HG02623 (cell line): ENCODE results near the gene LMNB1.
"Not testable (repeated sequence)": the region's sequence is repeated elsewhere in the genome, so short reads cannot be mapped to it uniquely, and the experiment has no call there.

Experiments
- ATAC-seq: cut with Tn5 transposase; IDR thresholded peaks from one replicate; pipeline ENCODE4 v1.9.1; 2021; ENCODE audit warnings: moderate library complexity; ENCODE audit not compliant: unreplicated experiment

Gene LMNB1

GRCh38 chr5:126818736-126819135 lies 41.8 kb downstream of the LMNB1 start:
- no peak for ATAC-seq

GRCh38 chr5:126819253-126819652 lies 42.3 kb downstream of the LMNB1 start:
- ATAC-seq, result no peak

GRCh38 chr5:126826619-126827215 lies 49.8 kb downstream of the LMNB1 start:
- ATAC-seq, result no peak

GRCh38 chr5:126829098-126829497 lies 52.2 kb downstream of the LMNB1 start:
- no peak for ATAC-seq

GRCh38 chr5:126830061-126830460 lies 53.1 kb downstream of the LMNB1 start:
- ATAC-seq, result no peak

- no peak for ATAC-seq
Measured at GRCh38 chr5:126831156-126831555, 54.2 kb downstream of the LMNB1 start.

GRCh38 chr5:126836778-126837177 lies 59.8 kb downstream of the LMNB1 start:
- ATAC-seq, result no peak

GRCh38 chr5:126837242-126837641 lies 60.3 kb downstream of the LMNB1 start:
- ATAC-seq, result no peak

- no peak for ATAC-seq
Measured at GRCh38 chr5:126837906-126838539, 61.1 kb downstream of the LMNB1 start.

- not testable (repeated sequence) for ATAC-seq
Measured at GRCh38 chr5:126839407-126839806, 62.5 kb downstream of the LMNB1 start.

- not testable (repeated sequence) for ATAC-seq
Measured at GRCh38 chr5:126843375-126843774, 66.4 kb downstream of the LMNB1 start.

- peak; percentile 96 for ATAC-seq
Measured at GRCh38 chr5:126845470-126846070, 68.6 kb downstream of the LMNB1 start.

GRCh38 chr5:126846344-126846743 lies 69.4 kb downstream of the LMNB1 start:
- no peak for ATAC-seq

GRCh38 chr5:126846744-126847455 lies 70.0 kb downstream of the LMNB1 start:
- no peak for ATAC-seq

- no peak for ATAC-seq
Measured at GRCh38 chr5:126847456-126847820, 70.5 kb downstream of the LMNB1 start.

- no peak for ATAC-seq
Measured at GRCh38 chr5:126847826-126848251, 70.9 kb downstream of the LMNB1 start.

GRCh38 chr5:126848253-126848652 lies 71.3 kb downstream of the LMNB1 start:
- no peak for ATAC-seq

- ATAC-seq, result no peak
Measured at GRCh38 chr5:126849101-126849678, 72.3 kb downstream of the LMNB1 start.

- no peak for ATAC-seq
Measured at GRCh38 chr5:126851501-126852011, 74.6 kb downstream of the LMNB1 start.

GRCh38 chr5:126852091-126852571 lies 75.2 kb downstream of the LMNB1 start:
- peak; percentile 87 for ATAC-seq

- ATAC-seq, result no peak
Measured at GRCh38 chr5:126852841-126853271, 75.9 kb downstream of the LMNB1 start.
